Thymus (tissue), 11 donors: ENCODE measurements around the gene BCL2L15. TPM values are rescaled to one million over a fixed set of nuclear protein-coding genes. Genes with fewer than 3 reads are reported as not detected.

Experiments used
- DNase-seq, 9 donors: peaks; one replicate each; pipeline ENCODE4 v3.0.0-alpha.2; 2013; ENCODE audit warnings: low spot score in 9 of 9, low read depth in 6 of 9, missing footprints in 1 of 9
- H3K27ac ChIP-seq, 2 donors: one replicate each; pipeline ENCODE4 v1.5.1; 2013; ENCODE audit warnings: control low read depth in 1 of 2, low read depth in 1 of 2, low read length in 1 of 2, mild to moderate bottlenecking in 1 of 2, moderate library complexity in 1 of 2
- H3K27me3 ChIP-seq, 2 donors: one replicate each; pipeline ENCODE4 v1.5.1; 2013; ENCODE audit warnings: low read length in 1 of 2; ENCODE audit not compliant: control insufficient read depth in 2 of 2, insufficient read depth in 1 of 2
- H3K36me3 ChIP-seq, 2 donors: one replicate each; pipeline ENCODE4 v1.5.1; 2013; ENCODE audit warnings: low read length in 1 of 2, mild to moderate bottlenecking in 1 of 2, moderate library complexity in 1 of 2; ENCODE audit not compliant: control insufficient read depth in 2 of 2, insufficient read depth in 2 of 2
- H3K4me1 ChIP-seq, 2 donors: one replicate each; pipeline ENCODE4 v1.5.1; 2013; ENCODE audit warnings: low read length in 2 of 2; ENCODE audit not compliant: control insufficient read depth in 2 of 2, insufficient read depth in 2 of 2
- H3K4me3 ChIP-seq, 2 donors: one replicate each; pipeline ENCODE4 v1.5.1; 2013; ENCODE audit warnings: low read length in 2 of 2, control low read depth in 1 of 2, mild to moderate bottlenecking in 1 of 2
- H3K9me3 ChIP-seq, 2 donors: one replicate each; pipeline ENCODE4 v1.5.1; 2013; ENCODE audit warnings: low read length in 1 of 2, mild to moderate bottlenecking in 1 of 2; ENCODE audit not compliant: control insufficient read depth in 2 of 2, insufficient read depth in 1 of 2
- WGBS: extraction: QIAGEN DNeasy Blood & Tissue Kit; methylation state at CpG from one replicate; pipeline ENCODE4 v1.1.7; 2013; 5-methylcytosine and 5-hydroxymethylcytosine counted together
- polyA plus RNA-seq: library from polyadenylated mRNA; stranded (reverse); fragments of 200-250 nt; gene quantifications from one replicate; pipeline ENCODE4 v1.2.3, GENCODE V29; 2013
- total RNA-seq: library from RNA; stranded (reverse); fragments of 120-200 nt; gene quantifications from one replicate; pipeline ENCODE4 v1.2.4, GENCODE V29; 2013
- donor health status: healthy.

BCL2L15 gene
- total and polyA plus RNA-seq, 2 donors = 0.76 to 1.8 TPM

GRCh38 chr1:113861641-113862040 lies 25.7 kb downstream of the BCL2L15 start:
- H3K36me3 ChIP-seq = peaks cover 9 to 11% of the 10 kb centered on the region in 2 donors
- WGBS = 98% methylated on average over 5 of the region's 5 CpGs
- H3K4me3 ChIP-seq = no peak overlapping the region
- H3K27ac ChIP-seq = no peak overlapping the region
- H3K27me3 ChIP-seq = no peaks in the 10 kb centered on the region
- DNase-seq = no peak
- peaks cover 0 to 2% of the 10 kb centered on the region in 2 donors for H3K4me1 ChIP-seq
- H3K9me3 ChIP-seq = no peaks in the 10 kb centered on the region

DNA sequence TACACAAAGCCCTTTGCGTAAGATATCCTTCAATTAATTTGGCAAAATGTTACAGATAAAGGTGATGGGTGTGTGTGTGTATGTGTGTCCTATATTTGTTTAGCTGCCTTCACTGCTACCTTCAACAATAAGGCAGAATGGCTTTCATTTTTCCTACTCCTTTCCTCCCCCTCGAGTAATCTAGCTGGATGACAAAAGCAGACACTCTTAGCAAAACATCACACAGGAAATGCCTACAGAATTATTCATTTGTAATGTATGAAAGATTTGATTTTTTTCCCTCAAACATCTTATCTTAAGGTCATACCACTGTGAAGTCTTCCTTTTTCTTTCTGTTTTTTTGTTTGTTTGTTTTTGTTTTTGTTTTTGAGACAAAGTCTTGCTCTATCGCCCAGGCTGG lies 26.5 kb downstream of the BCL2L15 start:
- H3K4me1 ChIP-seq = peaks cover 0 to 2% of the 10 kb centered on the region in 2 donors
- no peak overlapping the region for H3K4me3 ChIP-seq
- DNase-seq = no peak
- peaks cover 13 to 15% of the 10 kb centered on the region in 2 donors for H3K36me3 ChIP-seq
- H3K27me3 ChIP-seq = no peaks in the 10 kb centered on the region
- H3K9me3 ChIP-seq = no peaks in the 10 kb centered on the region
- no peak overlapping the region for H3K27ac ChIP-seq
- WGBS = 74% methylated on average over 3 of the region's 3 CpGs

GRCh38 chr1:113859478-113860175 lies 27.8 kb downstream of the BCL2L15 start:
- no peak for DNase-seq
- peaks cover 22 to 23% of the 10 kb centered on the region in 2 donors for H3K36me3 ChIP-seq
- H3K27ac ChIP-seq = no peak overlapping the region
- WGBS = 37% methylated on average over 3 of the region's 3 CpGs
- H3K9me3 ChIP-seq = no peaks in the 10 kb centered on the region
- H3K4me1 ChIP-seq = peaks cover 0 to 2% of the 10 kb centered on the region in 2 donors
- no peaks in the 10 kb centered on the region for H3K27me3 ChIP-seq
- no peak overlapping the region for H3K4me3 ChIP-seq

DNA sequence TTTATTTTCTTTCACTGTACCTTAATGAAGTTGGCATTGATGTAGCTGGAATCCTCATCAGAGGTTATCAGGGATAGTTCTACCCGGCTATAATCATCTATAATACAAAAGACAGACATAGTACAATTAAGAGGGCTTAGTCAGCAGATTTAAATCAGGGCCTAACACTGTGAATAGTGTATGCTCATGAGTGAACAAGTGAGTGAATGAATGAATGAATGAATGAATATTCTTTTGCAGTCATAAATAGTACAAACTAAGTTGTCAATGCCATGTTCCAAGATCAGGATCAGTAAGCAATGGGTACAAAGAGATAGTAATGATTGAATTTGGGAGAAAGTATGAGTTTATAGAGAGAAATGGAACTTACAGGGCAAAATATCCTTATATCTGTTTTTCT lies 28.4 kb downstream of the BCL2L15 start:
- Histone ChIP-seq H3K27me3 (no peaks in the 10 kb centered on the region), H3K27ac (no peak overlapping the region), H3K4me1 (peaks cover 0 to 2% of the 10 kb centered on the region in 2 donors), H3K36me3 (peaks cover 24 to 25% of the 10 kb centered on the region in 2 donors), H3K9me3 (no peaks in the 10 kb centered on the region), H3K4me3 (no peak overlapping the region)
- 97% methylated on average over 1 of the region's 1 CpG for WGBS
- no peak for DNase-seq

DNA sequence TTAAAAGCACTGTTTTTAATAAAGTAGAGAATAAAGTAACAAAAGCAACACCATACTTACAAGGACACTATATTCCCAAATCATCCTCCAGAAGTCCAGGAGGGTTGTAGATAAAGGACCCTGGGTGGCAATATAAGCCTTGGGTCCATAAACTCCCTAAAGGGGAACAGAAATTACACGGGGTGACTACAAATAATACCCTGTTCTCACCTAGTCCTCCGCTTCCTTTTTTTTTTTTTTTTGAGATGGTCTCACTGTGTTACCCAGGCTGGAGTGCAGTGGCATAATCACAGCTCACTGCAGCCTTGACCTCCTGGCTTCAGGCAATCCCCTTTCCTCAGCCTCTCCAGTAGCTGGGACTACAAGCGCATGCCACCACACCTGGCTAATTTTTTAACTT lies 29.0 kb downstream of the BCL2L15 start:
- WGBS = 77% methylated on average over 3 of the region's 3 CpGs
- H3K9me3 ChIP-seq = no peaks in the 10 kb centered on the region

DNA sequence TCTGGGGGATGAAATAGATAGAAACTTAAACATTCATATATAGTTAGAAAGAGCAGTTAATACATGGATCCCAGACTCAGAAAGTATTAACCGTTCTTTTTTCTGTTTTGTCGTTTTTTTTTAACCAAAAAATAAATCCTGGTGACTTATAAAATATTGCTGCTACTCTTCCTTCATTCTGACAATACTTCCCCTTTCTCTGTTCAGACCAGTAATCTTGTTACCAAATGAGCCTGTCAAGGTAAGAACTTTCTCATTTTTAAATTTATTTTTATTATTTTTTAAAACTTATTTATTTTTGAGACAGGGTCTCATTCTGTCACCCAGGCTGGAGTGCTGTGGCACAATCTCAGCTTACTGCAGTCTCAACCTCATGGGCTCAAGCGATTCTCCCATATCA lies 29.6 kb downstream of the BCL2L15 start:
- WGBS = 39% methylated on average over 3 of the region's 3 CpGs

More for the DNA sequence above, 29.0 kb downstream of the BCL2L15 start:
- no peak for DNase-seq
- peaks cover 24 to 25% of the 10 kb centered on the region in 2 donors for H3K36me3 ChIP-seq
- no peak overlapping the region for H3K27ac ChIP-seq
- H3K27me3 ChIP-seq = no peaks in the 10 kb centered on the region
- H3K4me1 ChIP-seq = peaks cover 0 to 2% of the 10 kb centered on the region in 2 donors
- no peak overlapping the region for H3K4me3 ChIP-seq

DNA sequence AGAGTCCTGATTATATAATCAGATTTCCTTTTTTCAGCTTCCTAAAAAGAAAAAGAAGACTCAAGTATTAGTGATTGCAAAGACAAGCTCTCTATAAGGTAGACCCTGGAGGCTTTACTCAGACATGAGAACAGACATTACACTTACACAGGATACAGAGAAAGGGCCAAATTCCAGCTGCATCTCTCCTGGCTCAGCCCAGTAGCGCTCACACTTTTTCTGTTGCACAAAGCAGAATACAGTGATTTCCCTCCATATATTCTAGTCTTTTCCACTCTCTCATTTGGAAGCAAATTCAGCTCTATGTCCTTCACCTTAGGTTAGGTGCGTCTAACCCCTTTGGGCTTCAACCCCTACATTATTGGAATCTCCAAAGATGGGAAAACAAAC lies 31.0 kb downstream of the BCL2L15 start:
- WGBS = 97% methylated on average over 2 of the region's 2 CpGs
- no peak for DNase-seq
- H3K27ac ChIP-seq = no peak overlapping the region
- H3K27me3 ChIP-seq = no peaks in the 10 kb centered on the region
- H3K4me3 ChIP-seq = no peak overlapping the region
- peaks cover 24 to 25% of the 10 kb centered on the region in 2 donors for H3K36me3 ChIP-seq
- H3K9me3 ChIP-seq = no peaks in the 10 kb centered on the region
- peaks cover 0 to 2% of the 10 kb centered on the region in 2 donors for H3K4me1 ChIP-seq

More for the DNA sequence above, 29.6 kb downstream of the BCL2L15 start:
- no peak overlapping the region for H3K27ac ChIP-seq
- no peaks in the 10 kb centered on the region for H3K9me3 ChIP-seq
- no peak for DNase-seq
- peaks cover 0 to 2% of the 10 kb centered on the region in 2 donors for H3K4me1 ChIP-seq
- H3K4me3 ChIP-seq = no peak overlapping the region
- H3K36me3 ChIP-seq = peaks cover 24 to 25% of the 10 kb centered on the region in 2 donors
- no peaks in the 10 kb centered on the region for H3K27me3 ChIP-seq

DNA sequence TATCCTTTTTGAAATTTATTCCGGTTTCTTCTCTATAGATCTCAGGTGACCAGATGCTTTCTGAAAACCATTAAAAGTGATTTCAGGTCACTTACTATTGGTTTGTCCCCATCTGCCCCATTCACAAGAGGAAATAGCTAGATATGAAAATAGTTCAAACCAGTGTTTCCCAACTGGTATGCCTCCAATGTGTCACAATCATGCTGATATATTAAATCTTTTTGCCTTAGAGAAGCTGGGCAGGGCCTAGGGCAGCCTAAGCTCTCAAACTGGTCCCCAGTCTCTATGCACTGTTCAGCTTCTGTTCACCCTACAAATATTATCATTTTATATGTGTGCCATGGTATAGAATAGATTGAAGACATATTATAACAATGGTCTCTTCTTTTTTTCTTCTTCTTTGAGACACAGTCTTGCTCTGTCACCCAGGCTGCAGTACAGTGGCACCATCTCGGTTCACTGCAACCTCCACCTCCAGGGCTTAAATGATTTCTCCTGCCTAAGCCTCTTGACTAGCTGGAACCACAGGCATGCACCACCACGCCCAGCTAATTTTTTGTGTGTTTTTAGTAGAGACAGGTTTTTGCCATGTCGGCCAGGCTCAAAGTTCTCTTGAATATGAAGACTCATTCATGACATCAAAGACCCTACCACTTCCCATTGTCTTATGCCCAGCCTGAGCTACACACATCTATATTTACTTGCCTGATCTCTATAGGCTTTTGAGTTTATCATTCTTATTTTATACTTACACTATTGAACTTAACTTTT lies 31.6 kb downstream of the BCL2L15 start:
- peaks cover 24 to 25% of the 10 kb centered on the region in 2 donors for H3K36me3 ChIP-seq

DNA sequence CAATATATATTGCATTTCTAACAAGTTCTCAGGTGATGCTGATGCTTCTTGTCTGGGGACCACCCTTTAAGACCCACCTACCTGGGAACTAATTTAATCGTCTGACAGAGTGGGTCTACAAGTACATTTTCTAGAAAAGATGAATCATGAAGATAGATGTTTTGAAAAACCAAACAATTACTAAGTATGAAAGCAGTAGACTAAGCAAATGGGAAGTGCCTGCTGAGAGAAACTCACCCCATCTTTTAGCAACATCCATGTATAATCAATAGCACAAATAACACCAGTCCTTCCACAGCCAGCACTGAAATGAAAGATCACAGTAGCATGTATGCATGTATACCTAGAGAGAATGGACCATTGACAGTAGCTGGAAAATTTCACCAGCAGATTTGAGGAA lies 33.1 kb downstream of the BCL2L15 start:
- no peak overlapping the region for H3K4me3 ChIP-seq
- WGBS = 54% methylated on average over 1 of the region's 1 CpG
- no peaks in the 10 kb centered on the region for H3K9me3 ChIP-seq
- peaks cover 24 to 25% of the 10 kb centered on the region in 2 donors for H3K36me3 ChIP-seq
- no peak overlapping the region for H3K27ac ChIP-seq
- DNase-seq = no peak
- no peaks in the 10 kb centered on the region for H3K27me3 ChIP-seq
- H3K4me1 ChIP-seq = no peaks in the 10 kb centered on the region

More for the DNA sequence above, 31.6 kb downstream of the BCL2L15 start:
- H3K9me3 ChIP-seq = no peaks in the 10 kb centered on the region
- H3K4me3 ChIP-seq = no peak overlapping the region
- peaks cover 0 to 2% of the 10 kb centered on the region in 2 donors for H3K4me1 ChIP-seq
- no peaks in the 10 kb centered on the region for H3K27me3 ChIP-seq
- WGBS = 94% methylated on average over 4 of the region's 4 CpGs
- H3K27ac ChIP-seq = no peak overlapping the region
- no peak for DNase-seq
